Activated CD8-positive, alpha-beta memory T cell treated with anti-CD3 and anti-CD28 coated beads, Interleukin-2, amount 10 ng/mL, durations not matched to agents 7 days and 5 days (primary cell): ENCODE data around the gene ADPGK. TPM values are rescaled to one million over a fixed set of nuclear protein-coding genes. Genes with fewer than 3 reads are reported as not detected.
A peak's percentile ranks its signal among the peaks of the same experiment; 100 is the strongest.

Experiments
- ATAC-seq: fragments of 150-1000 bp; cut with Tn5 transposase; one replicate; pipeline ENCODE4 v1.10.0; 2021; ENCODE audit warnings: moderate library complexity
- CTCF ChIA-PET: fragments of 350-600 bp; sonication (Branson Sonifier 250); formaldehyde crosslinking; loops from one replicate; lab custom pipeline; 2021; ENCODE audit warnings: antibody characterized with exemption; lab: Charles Lee
- DNase-seq: peaks from one replicate; pipeline ENCODE4 v3.0.0-alpha.2; 2020
- H3K27ac Mint-ChIP-seq: one replicate; pipeline ENCODE4 v1.8.0; 2021; ENCODE audit warnings: mild to moderate bottlenecking, mixed read lengths
- H3K27me3 Mint-ChIP-seq: one replicate; pipeline ENCODE4 v1.8.0; 2021; ENCODE audit warnings: mixed read lengths
- H3K36me3 Mint-ChIP-seq: one replicate; pipeline ENCODE4 v1.8.0; 2021; ENCODE audit warnings: mild to moderate bottlenecking, mixed read lengths
- H3K4me1 Mint-ChIP-seq: one replicate; pipeline ENCODE4 v1.8.0; 2021; ENCODE audit warnings: mixed read lengths
- H3K4me3 Mint-ChIP-seq: one replicate; pipeline ENCODE4 v1.8.0; 2021; ENCODE audit warnings: mild to moderate bottlenecking, moderate library complexity, mixed read lengths
- H3K9me3 Mint-ChIP-seq: one replicate; pipeline ENCODE4 v1.8.0; 2022; ENCODE audit warnings: low read depth, mixed read lengths
- total RNA-seq, 2 experiments: library from RNA; stranded (reverse); gene quantifications; one replicate each; pipeline ENCODE4 v1.2.3, GENCODE V29; 2021

The ADPGK gene
- total RNA-seq, 2 experiments from 2014 or later: 67.8 to 76.5 TPM

DNA sequence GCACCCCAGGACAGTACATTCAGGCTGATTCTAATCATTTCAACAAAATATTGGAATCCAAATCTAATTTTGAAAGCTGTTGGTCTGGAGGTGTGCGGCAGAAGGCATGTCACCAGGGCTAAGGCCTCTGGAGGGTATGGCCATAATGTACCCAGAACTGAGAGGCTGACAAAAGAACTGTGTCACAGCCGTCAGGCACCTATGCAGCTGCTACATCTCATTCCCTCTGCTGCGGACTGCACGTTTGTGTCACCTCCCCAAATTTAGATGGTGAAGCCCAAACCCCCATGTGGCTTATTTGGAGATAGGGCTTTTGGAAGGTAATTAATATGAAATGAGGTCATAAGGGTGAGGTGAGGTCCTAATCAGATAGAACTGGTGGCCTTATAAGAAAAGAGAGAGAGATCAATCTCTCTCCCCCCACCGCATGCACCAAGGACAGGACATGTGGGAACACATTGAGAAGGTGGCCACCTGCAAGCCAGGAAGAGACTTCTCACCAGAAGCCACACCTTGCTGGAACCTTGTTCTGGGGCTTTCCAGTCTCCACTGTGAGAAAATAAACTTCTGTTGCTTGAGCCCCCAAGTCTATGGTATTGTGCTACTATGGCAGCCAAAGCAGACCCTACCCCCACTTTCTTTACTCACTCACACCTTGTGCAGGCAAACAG lies 22.8 kb downstream of the ADPGK start:
- Mint-ChIP-seq H3K4me3 (no peak overlapping the region), H3K36me3 (peaks cover 62% of the 10 kb centered on the region), H3K4me1 (peaks cover 29% of the 10 kb centered on the region), H3K9me3 (no peaks in the 10 kb centered on the region), H3K27me3 (no peaks in the 10 kb centered on the region), H3K27ac (peak overlapping the region; percentile 9)
- CTCF ChIA-PET: interaction anchor here (1.0 kb wide), 1 partner anchor 9 kb away, joined by 3 read pairs; no protein-coding TSS in a partner anchor
- ATAC-seq (no peak), DNase-seq (no peak)

DNA sequence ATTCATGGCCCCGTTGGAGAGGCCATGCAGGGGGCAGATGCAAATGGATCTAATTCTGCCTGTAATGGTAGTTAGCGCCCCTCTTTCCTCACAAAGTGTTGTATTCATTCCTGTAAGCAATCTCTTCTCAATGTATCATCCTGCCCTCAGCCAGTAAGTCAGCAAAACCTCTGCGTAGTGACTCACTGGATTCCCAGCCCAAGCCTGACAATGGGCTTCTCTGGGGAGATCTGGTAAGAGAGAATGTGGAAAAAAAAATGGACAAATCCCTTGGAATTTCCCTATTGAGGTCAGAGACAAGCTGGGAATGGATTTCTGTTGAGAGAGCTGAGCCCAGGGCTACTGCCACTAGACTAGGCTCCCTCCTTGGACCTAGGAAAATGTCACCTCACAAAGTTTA lies 25.4 kb downstream of the ADPGK start:
- peaks cover 66% of the 10 kb centered on the region for H3K36me3 Mint-ChIP-seq
- H3K4me1 Mint-ChIP-seq: peaks cover 20% of the 10 kb centered on the region
- no peak overlapping the region for H3K4me3 Mint-ChIP-seq
- ATAC-seq: no peak
- no peaks in the 10 kb centered on the region for H3K9me3 Mint-ChIP-seq
- DNase-seq: no peak
- no peaks in the 10 kb centered on the region for H3K27me3 Mint-ChIP-seq
- peak overlapping the region; percentile 59 for H3K27ac Mint-ChIP-seq
- CTCF ChIA-PET: no interaction called here

DNA sequence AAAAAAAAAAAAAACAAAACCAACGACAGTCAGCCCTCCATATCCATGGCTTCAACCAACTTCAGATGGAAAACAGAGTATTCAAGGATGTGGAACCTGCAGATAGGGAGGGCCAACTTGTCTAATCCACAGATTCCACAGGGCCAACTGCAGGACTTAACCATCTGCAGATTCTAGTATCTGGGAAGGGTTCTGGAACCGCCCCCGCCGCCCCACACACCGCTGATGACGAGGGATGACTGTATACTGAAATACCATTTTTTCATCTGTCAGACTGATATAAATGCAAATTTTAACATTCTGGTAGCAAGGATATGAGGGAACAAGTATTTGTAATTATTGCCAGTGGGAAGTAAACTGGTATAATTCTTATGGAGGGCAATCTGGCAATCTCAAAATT lies 29.5 kb downstream of the ADPGK start:
- Mint-ChIP-seq H3K4me1 (peaks cover 20% of the 10 kb centered on the region), H3K27me3 (no peaks in the 10 kb centered on the region), H3K27ac (no peak overlapping the region), H3K36me3 (peaks cover 67% of the 10 kb centered on the region), H3K4me3 (no peak overlapping the region), H3K9me3 (no peaks in the 10 kb centered on the region)
- CTCF ChIA-PET: interaction anchor here (1.3 kb wide), 1 partner anchor 154 kb away, joined by 3 read pairs; no protein-coding TSS in a partner anchor
- DNase-seq (no peak), ATAC-seq (no peak)

DNA sequence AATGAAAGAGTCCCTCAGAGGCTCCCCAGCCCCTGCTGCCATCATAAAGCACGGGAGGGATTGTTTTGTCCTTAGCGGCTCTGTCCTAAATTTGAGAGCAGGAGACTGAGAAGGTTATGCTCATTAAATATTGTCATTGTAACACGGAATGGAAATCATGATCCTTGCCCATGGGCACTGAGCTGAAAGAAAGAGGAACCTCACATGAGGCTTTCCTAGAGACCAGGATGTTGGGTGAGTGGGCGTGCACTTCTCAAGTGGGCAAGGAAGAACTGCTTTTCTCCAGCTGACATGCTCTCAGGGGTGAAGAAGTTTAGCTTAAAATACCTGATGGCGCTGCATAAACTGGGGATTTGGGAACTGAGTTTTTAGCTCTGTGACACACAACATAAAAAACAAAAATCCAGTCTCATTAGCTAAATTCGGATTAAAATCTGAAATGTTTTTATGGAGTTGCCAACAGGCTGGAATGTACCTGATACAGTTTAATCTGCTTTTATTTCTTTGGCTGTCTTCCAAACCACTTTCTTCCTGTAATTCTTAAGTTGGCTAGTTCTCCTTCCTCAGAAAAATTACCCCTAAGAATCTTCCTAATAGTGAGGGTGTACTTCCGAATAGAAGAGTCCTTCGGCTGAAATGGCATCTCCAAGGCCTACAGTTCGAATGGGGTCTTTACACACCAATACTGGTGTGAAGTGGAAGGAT lies 31.7 kb downstream of the ADPGK start:
- ATAC-seq (no peak), DNase-seq (no peak)
- Mint-ChIP-seq H3K27me3 (no peaks in the 10 kb centered on the region), H3K36me3 (peaks cover 61% of the 10 kb centered on the region), H3K9me3 (no peaks in the 10 kb centered on the region), H3K27ac (no peak overlapping the region), H3K4me3 (no peak overlapping the region), H3K4me1 (peaks cover 20% of the 10 kb centered on the region)
- CTCF ChIA-PET: interaction anchor here (1.0 to 1.4 kb wide), 4 partner anchors 9 to 439 kb away, joined by 3 read pairs; no protein-coding TSS in a partner anchor

DNA sequence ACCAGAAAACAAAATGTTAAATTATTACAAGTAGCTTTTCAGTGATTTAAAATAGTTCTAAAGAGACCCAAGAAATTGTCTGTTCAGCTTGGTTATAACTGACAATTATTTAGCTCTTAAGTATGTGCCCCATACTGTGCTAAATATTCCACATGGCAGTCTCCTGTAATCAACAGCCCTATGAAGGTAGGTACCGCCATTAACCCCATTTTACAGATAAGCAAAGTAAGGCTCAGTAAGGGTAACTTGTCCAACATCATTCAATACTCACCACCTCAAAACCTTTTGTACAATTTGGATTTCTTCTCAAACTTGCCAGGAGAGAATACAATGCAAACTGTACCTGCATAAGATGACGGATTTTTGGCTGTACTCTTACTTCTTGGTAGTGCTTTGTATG lies 33.9 kb downstream of the ADPGK start:
- Mint-ChIP-seq H3K4me3 (no peak overlapping the region), H3K4me1 (peaks cover 20% of the 10 kb centered on the region), H3K27ac (no peak overlapping the region), H3K9me3 (no peaks in the 10 kb centered on the region), H3K27me3 (no peaks in the 10 kb centered on the region), H3K36me3 (peaks cover 52% of the 10 kb centered on the region)
- no peak for DNase-seq
- CTCF ChIA-PET: interaction anchor here (1.3 to 3.1 kb wide), 2 partner anchors 12 to 27 kb away, joined by 4 to 11 read pairs; no protein-coding TSS in a partner anchor
- ATAC-seq: no peak

DNA sequence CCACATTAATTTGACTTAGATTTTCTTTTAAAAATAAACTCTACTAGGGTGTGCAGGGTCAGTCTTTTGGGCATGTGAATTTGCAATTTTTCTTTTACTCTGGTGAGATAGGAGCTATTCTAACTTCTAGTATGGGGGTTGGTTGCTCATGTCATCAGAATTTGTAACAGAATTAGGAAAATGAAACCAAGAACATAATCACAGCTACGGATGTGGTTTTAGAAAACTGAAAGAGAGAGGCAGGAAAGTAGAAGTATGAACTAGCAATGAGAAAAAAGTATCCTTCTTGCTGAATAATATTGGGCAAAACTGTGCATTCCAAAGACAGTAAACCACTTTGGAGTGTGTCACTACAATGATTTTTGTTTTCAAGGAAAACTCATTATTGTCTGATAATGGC lies 43.3 kb downstream of the ADPGK start:
- peaks cover 51% of the 10 kb centered on the region for H3K36me3 Mint-ChIP-seq
- CTCF ChIA-PET: interaction anchor here (1.1 to 2.8 kb wide), 3 partner anchors 16 to 24 kb away, joined by 3 to 24 read pairs (median 3); no protein-coding TSS in a partner anchor
- peaks cover 31% of the 10 kb centered on the region for H3K4me1 Mint-ChIP-seq
- no peaks in the 10 kb centered on the region for H3K9me3 Mint-ChIP-seq
- no peaks in the 10 kb centered on the region for H3K27me3 Mint-ChIP-seq
- ATAC-seq: peak; percentile 79
- H3K27ac Mint-ChIP-seq: peak overlapping the region; percentile 91
- peak overlapping the region; percentile 55 for H3K4me3 Mint-ChIP-seq
- no peak for DNase-seq

DNA sequence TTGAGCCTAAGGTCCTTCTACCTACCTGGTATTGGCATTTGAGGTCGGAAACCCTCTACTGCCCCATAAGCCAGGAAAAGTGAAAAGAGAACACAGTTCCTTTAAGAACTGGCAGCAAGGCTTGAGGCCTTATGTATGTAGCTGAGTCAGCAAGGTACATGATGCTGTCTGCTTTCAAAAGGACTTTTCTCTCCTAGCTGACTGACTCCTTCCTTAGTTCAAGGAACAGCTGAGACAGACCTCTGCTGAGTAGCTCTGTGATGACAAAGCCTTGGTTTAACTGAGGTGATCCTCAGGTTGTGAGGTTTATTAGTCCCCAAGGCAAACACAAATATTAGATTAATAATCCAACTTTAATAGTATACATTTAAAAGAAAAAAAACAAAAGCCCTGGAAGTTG lies 45.8 kb downstream of the ADPGK start:
- DNase-seq: no peak
- ATAC-seq: no peak
- H3K36me3 Mint-ChIP-seq: peaks cover 59% of the 10 kb centered on the region
- no peak overlapping the region for H3K4me3 Mint-ChIP-seq
- CTCF ChIA-PET: interaction anchor here (3.0 kb wide), 1 partner anchor 15 kb away, joined by 14 read pairs; no protein-coding TSS in a partner anchor
- peaks cover 41% of the 10 kb centered on the region for H3K4me1 Mint-ChIP-seq
- no peak overlapping the region for H3K27ac Mint-ChIP-seq
- no peaks in the 10 kb centered on the region for H3K9me3 Mint-ChIP-seq
- no peaks in the 10 kb centered on the region for H3K27me3 Mint-ChIP-seq

DNA sequence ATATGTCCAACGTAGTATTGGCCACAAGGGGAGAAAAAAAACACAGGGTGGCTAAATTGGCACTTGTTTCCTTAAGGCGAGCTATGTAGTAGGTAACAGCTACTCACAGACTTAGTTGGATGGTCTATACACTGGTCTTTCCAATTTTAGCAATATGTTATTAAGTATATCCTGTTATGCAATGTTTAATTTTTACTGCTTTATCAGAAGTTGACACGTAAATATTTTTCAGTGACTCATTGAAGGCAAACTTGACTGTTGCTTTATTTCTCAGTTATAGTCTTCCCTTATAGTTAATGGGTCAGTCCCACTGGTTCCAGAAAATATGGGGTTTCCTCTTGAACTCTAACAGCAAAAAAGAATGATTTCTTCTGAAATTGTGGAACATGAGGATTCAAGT lies 46.5 kb downstream of the ADPGK start:
- H3K36me3 Mint-ChIP-seq: peaks cover 57% of the 10 kb centered on the region
- peaks cover 41% of the 10 kb centered on the region for H3K4me1 Mint-ChIP-seq
- no peak overlapping the region for H3K27ac Mint-ChIP-seq
- no peak overlapping the region for H3K4me3 Mint-ChIP-seq
- no peaks in the 10 kb centered on the region for H3K9me3 Mint-ChIP-seq
- DNase-seq (no peak), ATAC-seq (no peak)
- CTCF ChIA-PET: interaction anchor here (3.0 kb wide), 1 partner anchor 14 kb away, joined by 14 read pairs; no protein-coding TSS in a partner anchor
- H3K27me3 Mint-ChIP-seq: no peaks in the 10 kb centered on the region

DNA sequence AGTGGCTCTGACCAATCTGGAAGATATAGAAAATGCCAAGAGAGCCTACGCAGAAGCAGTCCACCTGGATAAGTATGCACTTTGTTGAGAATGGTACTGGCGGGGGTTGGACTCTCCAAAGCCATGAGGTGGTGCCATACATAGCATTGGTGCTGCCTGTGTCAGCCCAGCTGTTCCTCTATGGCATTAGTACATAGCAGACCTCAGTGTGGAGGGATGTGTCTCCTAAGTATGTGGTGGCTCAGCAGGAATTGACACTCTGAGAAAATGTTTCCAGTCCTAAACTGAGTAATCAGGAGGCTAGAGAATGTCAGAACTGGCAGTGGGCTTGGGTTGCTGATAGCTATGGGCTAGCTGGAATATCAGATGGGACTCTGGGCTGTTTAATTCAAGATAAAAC lies 48.4 kb downstream of the ADPGK start:
- Mint-ChIP-seq H3K36me3 (peaks cover 47% of the 10 kb centered on the region), H3K4me1 (peaks cover 21% of the 10 kb centered on the region), H3K27me3 (no peaks in the 10 kb centered on the region), H3K9me3 (no peaks in the 10 kb centered on the region), H3K4me3 (no peak overlapping the region), H3K27ac (no peak overlapping the region)
- no peak for ATAC-seq
- CTCF ChIA-PET: interaction anchor here (0.7 to 3.0 kb wide), 3 partner anchors 10 to 38 kb away, joined by 3 to 14 read pairs (median 4); no protein-coding TSS in a partner anchor
- no peak for DNase-seq

DNA sequence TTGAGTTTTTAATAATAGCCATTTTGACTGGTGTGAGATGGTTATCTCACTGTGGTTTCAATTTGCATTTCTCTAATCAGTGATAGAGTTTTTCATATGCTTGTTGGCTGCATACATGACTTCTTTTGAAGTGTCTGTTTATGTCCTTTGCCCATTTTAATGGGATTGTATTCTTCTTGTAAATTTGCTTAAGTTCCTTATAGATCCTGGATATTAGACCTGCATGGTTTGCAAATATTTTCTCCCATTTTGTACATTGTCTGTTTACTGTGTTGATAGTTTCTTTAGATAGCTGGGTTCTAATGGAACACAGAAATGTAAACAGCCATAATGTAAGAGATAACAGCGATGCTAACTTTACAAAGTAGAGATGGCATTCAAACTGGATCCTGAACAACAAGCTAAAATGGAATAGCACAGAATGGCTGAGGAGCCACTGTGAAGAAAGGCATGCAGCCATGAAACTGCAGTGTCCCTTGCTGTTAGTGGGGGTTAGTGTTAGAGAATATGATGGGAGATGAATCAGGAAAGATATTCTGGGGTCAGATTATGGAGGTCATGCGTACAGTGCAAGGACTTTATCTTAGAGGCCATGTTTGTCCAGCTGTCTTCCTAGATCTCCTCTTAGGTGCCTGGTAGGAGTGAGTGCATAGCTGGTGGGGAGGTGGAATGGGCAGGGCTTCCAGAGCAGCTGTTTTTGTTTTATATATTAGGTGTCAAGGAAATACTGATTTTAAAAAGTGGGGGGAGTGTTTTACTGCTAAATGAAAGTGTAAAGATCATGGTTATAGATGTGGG lies 49.4 kb downstream of the ADPGK start:
- ATAC-seq: no peak
- Mint-ChIP-seq H3K27me3 (no peaks in the 10 kb centered on the region), H3K4me1 (peaks cover 13% of the 10 kb centered on the region), H3K9me3 (no peaks in the 10 kb centered on the region), H3K4me3 (no peak overlapping the region), H3K36me3 (peaks cover 40% of the 10 kb centered on the region), H3K27ac (no peak overlapping the region)
- no peak for DNase-seq
- CTCF ChIA-PET: interaction anchor here (1.5 kb wide), 1 partner anchor 12 kb away, joined by 9 read pairs; no protein-coding TSS in a partner anchor

DNA sequence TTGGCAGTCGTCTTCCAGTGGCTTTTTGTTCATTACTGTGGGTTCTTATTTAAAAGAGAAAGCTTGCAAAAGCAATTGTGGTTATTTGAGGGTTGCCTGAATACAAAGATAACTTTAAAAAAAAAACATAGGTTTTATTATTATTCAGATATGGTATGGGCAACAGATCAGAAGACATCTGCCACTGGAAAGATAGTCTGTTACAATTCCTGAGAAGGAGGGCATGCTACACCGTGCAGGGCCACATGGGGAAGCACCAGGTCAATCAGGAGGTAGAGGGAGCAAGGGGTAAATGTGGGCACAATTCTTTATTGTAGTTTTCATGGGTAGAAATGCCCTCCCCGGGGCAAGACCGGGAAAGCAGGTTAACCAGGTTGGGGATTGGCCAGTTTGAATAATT lies 51.0 kb downstream of the ADPGK start:
- H3K27ac Mint-ChIP-seq: no peak overlapping the region
- CTCF ChIA-PET: interaction anchor here (1.5 to 1.8 kb wide), 2 partner anchors 10 to 61 kb away, joined by 3 to 13 read pairs; no protein-coding TSS in a partner anchor

DNA sequence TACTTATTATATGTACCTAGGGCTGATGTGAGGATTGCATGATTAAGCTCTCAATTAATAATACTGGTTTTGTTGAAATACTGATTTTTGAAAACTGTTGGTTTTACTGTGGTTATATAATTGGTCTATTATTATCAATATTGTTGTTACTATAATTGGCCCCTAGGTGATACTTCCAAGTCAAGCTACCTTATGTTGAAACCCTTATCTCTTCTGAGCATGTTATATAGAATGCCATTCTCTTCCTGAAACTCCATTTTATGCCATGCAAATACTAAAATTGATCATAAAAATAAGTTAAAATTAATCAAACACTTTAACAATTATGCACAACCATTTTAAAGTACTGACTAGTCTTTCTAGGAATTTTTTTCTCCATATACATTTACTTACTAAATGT lies 51.5 kb downstream of the ADPGK start:
- DNase-seq (no peak), ATAC-seq (no peak)
- Mint-ChIP-seq H3K9me3 (no peaks in the 10 kb centered on the region), H3K36me3 (peaks cover 24% of the 10 kb centered on the region), H3K4me3 (no peak overlapping the region), H3K27me3 (no peaks in the 10 kb centered on the region), H3K27ac (no peak overlapping the region), H3K4me1 (peaks cover 9% of the 10 kb centered on the region)
- CTCF ChIA-PET: interaction anchor here (1.0 to 1.8 kb wide), 4 partner anchors 10 to 350 kb away, joined by 3 to 13 read pairs (median 4); no protein-coding TSS in a partner anchor

More for the DNA sequence above, 51.0 kb downstream of the ADPGK start:
- no peak overlapping the region for H3K4me3 Mint-ChIP-seq
- no peaks in the 10 kb centered on the region for H3K27me3 Mint-ChIP-seq
- no peaks in the 10 kb centered on the region for H3K9me3 Mint-ChIP-seq
- no peak for DNase-seq
- peaks cover 29% of the 10 kb centered on the region for H3K36me3 Mint-ChIP-seq
- ATAC-seq: no peak
- H3K4me1 Mint-ChIP-seq: peaks cover 9% of the 10 kb centered on the region

DNA sequence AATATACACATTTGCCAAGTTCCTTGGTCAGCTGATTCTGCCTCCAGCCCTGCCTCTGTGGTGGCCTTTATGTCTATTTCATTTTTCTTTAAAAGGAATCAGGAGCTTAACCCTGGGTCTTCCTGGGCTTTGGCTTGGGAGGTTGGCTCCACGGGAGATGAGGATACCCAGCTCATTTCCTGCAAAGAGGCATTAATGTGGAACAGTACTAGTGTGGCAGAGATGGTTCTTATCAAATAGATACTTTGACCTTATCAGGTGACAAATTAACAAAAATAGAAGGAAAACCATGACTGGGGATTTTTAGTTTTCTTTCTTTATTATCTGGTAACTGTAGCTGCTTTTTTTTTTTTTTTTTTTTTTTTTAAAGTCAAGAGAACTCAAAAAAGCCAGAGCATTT lies 54.7 kb downstream of the ADPGK start:
- no peak for ATAC-seq
- H3K4me3 Mint-ChIP-seq: no peak overlapping the region

More for the DNA sequence above, 54.7 kb downstream of the ADPGK start:
- Mint-ChIP-seq H3K9me3 (no peaks in the 10 kb centered on the region), H3K27ac (no peak overlapping the region), H3K36me3 (peaks cover 14% of the 10 kb centered on the region), H3K27me3 (no peaks in the 10 kb centered on the region), H3K4me1 (peaks cover 4% of the 10 kb centered on the region)
- CTCF ChIA-PET: interaction anchor here (1.0 kb wide), 1 partner anchor 212 kb away, joined by 3 read pairs; no protein-coding TSS in a partner anchor
- DNase-seq: no peak
